SK-N-DZ (cell line): ENCODE data around the gene LRRC3C.
"Not testable (repeated sequence)": the region's sequence is repeated elsewhere in the genome, so short reads cannot be mapped to it uniquely, and the experiment has no call there.

Source experiments
- DNase-seq: peaks from one replicate; pipeline ENCODE4 v3.0.0-alpha.2; 2015; ENCODE audit warnings: low spot score

LRRC3C gene

GRCh38 chr17:39946551-39947330, 19.2 kb downstream of the LRRC3C start:
- no peak for DNase-seq

GRCh38 chr17:39948489-39948828, 20.9 kb downstream of the LRRC3C start:
- not testable (repeated sequence) for DNase-seq

GRCh38 chr17:39949028-39949427, 21.5 kb downstream of the LRRC3C start:
- DNase-seq: no peak

- no peak for DNase-seq
Observed at GRCh38 chr17:39950871-39951348, 23.4 kb downstream of the LRRC3C start.

GRCh38 chr17:39951924-39952679, 24.6 kb downstream of the LRRC3C start:
- no peak for DNase-seq

- peak; percentile 98 for DNase-seq
Observed at GRCh38 chr17:39952680-39953470, 25.3 kb downstream of the LRRC3C start.

- no peak for DNase-seq
Observed at GRCh38 chr17:39953471-39953888, 25.9 kb downstream of the LRRC3C start.

- DNase-seq: peak; percentile 38
Observed at GRCh38 chr17:39954876-39955275, 27.3 kb downstream of the LRRC3C start.

- no peak for DNase-seq
Observed at GRCh38 chr17:39955726-39956225, 28.2 kb downstream of the LRRC3C start.

- DNase-seq: no peak
Observed at GRCh38 chr17:39960524-39961041, 33.1 kb downstream of the LRRC3C start.

GRCh38 chr17:39962642-39963220, 35.2 kb downstream of the LRRC3C start, which contains the start of gene GSDMA:
Gene GSDMA (plus strand): TSS chr17:39963004. CDS start chr17:39965688, 2,684 bp downstream.
- no peak for DNase-seq

- no peak for DNase-seq
Observed at GRCh38 chr17:39963829-39964228, 36.3 kb downstream of the LRRC3C start.

- DNase-seq: no peak
Observed at GRCh38 chr17:39965017-39965699, 37.6 kb downstream of the LRRC3C start.

GRCh38 chr17:39966771-39967170, 39.2 kb downstream of the LRRC3C start:
- DNase-seq: no peak

- no peak for DNase-seq
Observed at GRCh38 chr17:39968761-39969160, 41.2 kb downstream of the LRRC3C start.

- no peak for DNase-seq
Observed at GRCh38 chr17:39969375-39969774, 41.8 kb downstream of the LRRC3C start.

GRCh38 chr17:39970157-39970692, 42.7 kb downstream of the LRRC3C start:
- no peak for DNase-seq

- DNase-seq: no peak
Observed at GRCh38 chr17:39971076-39971603, 43.6 kb downstream of the LRRC3C start.

GRCh38 chr17:39972271-39972670, 44.7 kb downstream of the LRRC3C start:
- DNase-seq: no peak

GRCh38 chr17:39973496-39973895, 46.0 kb downstream of the LRRC3C start:
- DNase-seq: no peak
